Stomach (tissue), 9 donors: ENCODE data around the gene NELFCD. TPM values are rescaled to one million over a fixed set of nuclear protein-coding genes. Genes with fewer than 3 reads are reported as not detected.

Experiments
- DNase-seq, 2 donors: peaks; one replicate each; pipeline versions ENCODE4 v3.0.0 to v3.0.0-alpha.2; 2013 to 2019
- H3K27ac ChIP-seq, 5 donors: fragments of 200-600 bp in 4 of 5; sonication (generic) in 4 of 5; one replicate each; pipeline ENCODE4 v1.5.1; 2013 to 2019; ENCODE audit warnings: mild to moderate bottlenecking in 1 of 5, moderate library complexity in 1 of 5
- H3K27me3 ChIP-seq, 3 donors: fragments of 200-600 bp; sonication (generic); one replicate each; pipeline ENCODE4 v1.5.1; 2017 to 2019; ENCODE audit warnings: mixed run types in 1 of 3
- H3K36me3 ChIP-seq, 4 donors: fragments of 200-600 bp; sonication (generic); 1 replicate in 3 of 4; 2 replicates in 1 of 4; pipeline ENCODE4 v1.5.1; 2016 to 2019
- H3K4me1 ChIP-seq, 4 donors: fragments of 200-600 bp; sonication (generic); one replicate each; pipeline ENCODE4 v1.5.1; 2016 to 2019
- H3K4me3 ChIP-seq, 4 donors: fragments of 200-600 bp; sonication (generic) in 3 of 4; one replicate each; pipeline ENCODE4 v1.5.1; 2016 to 2019; ENCODE audit warnings: mild to moderate bottlenecking in 1 of 4
- H3K9me3 ChIP-seq, 4 donors: fragments of 200-600 bp; sonication (generic); one replicate each; pipeline ENCODE4 v1.5.1; 2016 to 2019
- CTCF ChIP-seq, 7 experiments: fragments of 450-650 bp in 4 of 7; fragments of 200-600 bp in 3 of 7; sonication (generic) in 3 of 7; IDR thresholded peaks; one replicate each; pipeline ENCODE4 v1.5.1; 2016 to 2019; ENCODE audit warnings: antibody characterized with exemption in 7 of 7, control low read depth in 2 of 7, mild to moderate bottlenecking in 1 of 7
- EP300 ChIP-seq: sonication (generic); formaldehyde crosslinking; IDR thresholded peaks from one replicate; pipeline ENCODE4 v1.6.1; 2017; ENCODE audit warnings: antibody characterized with exemption
- POLR2A ChIP-seq, 4 donors: fragments of 450-650 bp; IDR thresholded peaks; one replicate each; pipeline ENCODE4 v1.6.1; 2016; ENCODE audit warnings: antibody characterized with exemption in 4 of 4, control low read depth in 2 of 4, mild to moderate bottlenecking in 1 of 4, moderate library complexity in 1 of 4
- POLR2AphosphoS5 ChIP-seq, 3 donors: sonication (generic); formaldehyde crosslinking; IDR thresholded peaks; one replicate each; pipeline ENCODE4 v1.6.1; 2016; ENCODE audit warnings: antibody characterized with exemption in 3 of 3
- WGBS, 5 donors: extraction: QIAGEN DNeasy Blood & Tissue Kit in 3 of 5; methylation state at CpG; one replicate each; pipeline versions ENCODE4 v1.1.5 to v1.1.7; 2013 to 2018; 5-methylcytosine and 5-hydroxymethylcytosine counted together
- intact Hi-C: fragments of 100-400 bp; cut with DNase I; formaldehyde crosslinking; loops from one replicate; pipeline ENCODE4 v1.15.1; 2023; ENCODE audit warnings: low total_unique reads
- polyA plus RNA-seq, 3 donors: library from polyadenylated mRNA; stranded (reverse); fragments of 200-250 nt; gene quantifications; one replicate each; pipeline ENCODE4 v1.2.3, GENCODE V29; 2013
- total RNA-seq, 5 donors: library from RNA; depleted of rRNA; stranded (reverse); fragments of >200 nt; gene quantifications; one replicate each; pipeline versions ENCODE4 v1.1.0 to v1.2.3, GENCODE V29; 2014 to 2016
- donor health status: healthy with polysubstance abuse.
- donor health status: Bipolar disorder and iron deficiency.
- donor health status: healthy.

The NELFCD gene
- total and polyA plus RNA-seq, 8 donors: 20.9 to 59.5 (median 41.2) TPM

DNA sequence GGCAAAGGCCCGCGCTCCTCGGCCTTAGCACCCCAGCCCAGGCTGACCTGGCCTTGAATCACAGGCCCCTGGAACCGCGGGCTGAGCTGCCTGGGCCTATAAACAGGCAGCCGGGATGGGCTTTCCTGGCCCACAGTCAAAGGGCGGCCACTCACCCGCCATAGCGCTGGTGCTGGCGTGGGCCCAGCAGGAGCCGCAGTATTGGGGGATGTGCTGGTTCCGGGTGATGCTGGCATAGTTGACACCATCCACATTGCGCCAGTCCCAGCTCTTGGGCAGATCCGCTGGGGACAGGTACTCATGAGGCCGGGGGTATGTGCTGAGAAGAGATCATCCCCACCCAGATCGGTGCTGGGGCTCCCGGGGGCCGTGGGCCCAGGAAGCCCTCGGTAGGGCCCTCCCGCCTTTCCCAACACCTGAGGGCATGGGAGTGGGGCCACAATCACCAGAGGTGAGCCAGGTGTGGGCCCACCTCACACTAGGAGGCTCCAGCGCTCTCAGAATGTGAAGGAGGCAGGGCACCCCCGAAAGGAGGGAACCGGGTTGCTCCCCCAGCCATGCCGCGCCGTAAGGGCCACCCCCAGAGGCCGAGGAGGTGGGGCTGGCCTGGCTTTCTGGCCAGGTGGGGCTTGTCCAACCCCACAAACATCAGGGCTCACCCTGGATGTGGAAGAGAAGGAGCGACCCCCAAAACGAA is 25.3 kb downstream of the NELFCD start:
- 24 to 38% (median 35%) methylated on average over 14 to 29 of the region's 29 CpGs for WGBS, 5 donors
- Histone ChIP-seq H3K4me1 (peaks cover 28 to 70% (median 57%) of the 10 kb centered on the region in 4 donors), H3K27ac (peak overlapping the region; percentile 72 to 90 (median 84)), H3K36me3 (peaks cover 2 to 28% (median 24%) of the 10 kb centered on the region in 4 donors), H3K27me3 (no peaks in the 10 kb centered on the region), H3K4me3 (peak overlapping the region; percentile 67 to 86 (median 77)), H3K9me3 (no peaks in the 10 kb centered on the region)
- DNase-seq: no peak
- intact Hi-C loops: loop anchor here (5.0 kb wide), 1 partner anchor 36 kb away; the partner anchor contains the start of gene PRELID3B
- no peak for TF ChIP-seq POLR2A (IDR thresholded peaks at IDR 0.05)
- TF ChIP-seq EP300: no peak
- no peak for TF ChIP-seq CTCF (IDR thresholded peaks at IDR 0.05)
- no peak for TF ChIP-seq POLR2AphosphoS5 (IDR thresholded peaks at IDR 0.05)

GRCh38 chr20:59006864-59007664 is 26.0 kb downstream of the NELFCD start, which contains the start of gene CTSZ:
TSS of gene CTSZ (minus strand) at chr20:59007254. CDS start at chr20:59007128, 126 bp downstream.
- H3K4me1 ChIP-seq: peaks cover 28 to 74% (median 58%) of the 10 kb centered on the region in 4 donors
- 4 to 13% (median 7%) methylated on average over 11 to 82 of the region's 82 CpGs for WGBS, 5 donors
- TF ChIP-seq CTCF (IDR thresholded peaks at IDR 0.05): no peak
- TF ChIP-seq POLR2AphosphoS5 (IDR thresholded peaks at IDR 0.05): no peak
- no peak for TF ChIP-seq POLR2A (IDR thresholded peaks at IDR 0.05)
- no peak for TF ChIP-seq EP300
- peak within 1 kb of the TSS; percentile 72 to 90 (median 84) for H3K27ac ChIP-seq
- intact Hi-C loops: loop anchor here (5.0 kb wide), 1 partner anchor 35 kb away; the partner anchor contains the start of gene PRELID3B
- DNase-seq: peak; percentile 67 to 89
- no peaks in the 10 kb centered on the region for H3K27me3 ChIP-seq
- H3K4me3 ChIP-seq: peak within 1 kb of the TSS; percentile 67 to 86 (median 77)
- peaks cover 0 to 20% (median 17%) of the 10 kb centered on the region in 4 donors for H3K36me3 ChIP-seq
- no peaks in the 10 kb centered on the region for H3K9me3 ChIP-seq

DNA sequence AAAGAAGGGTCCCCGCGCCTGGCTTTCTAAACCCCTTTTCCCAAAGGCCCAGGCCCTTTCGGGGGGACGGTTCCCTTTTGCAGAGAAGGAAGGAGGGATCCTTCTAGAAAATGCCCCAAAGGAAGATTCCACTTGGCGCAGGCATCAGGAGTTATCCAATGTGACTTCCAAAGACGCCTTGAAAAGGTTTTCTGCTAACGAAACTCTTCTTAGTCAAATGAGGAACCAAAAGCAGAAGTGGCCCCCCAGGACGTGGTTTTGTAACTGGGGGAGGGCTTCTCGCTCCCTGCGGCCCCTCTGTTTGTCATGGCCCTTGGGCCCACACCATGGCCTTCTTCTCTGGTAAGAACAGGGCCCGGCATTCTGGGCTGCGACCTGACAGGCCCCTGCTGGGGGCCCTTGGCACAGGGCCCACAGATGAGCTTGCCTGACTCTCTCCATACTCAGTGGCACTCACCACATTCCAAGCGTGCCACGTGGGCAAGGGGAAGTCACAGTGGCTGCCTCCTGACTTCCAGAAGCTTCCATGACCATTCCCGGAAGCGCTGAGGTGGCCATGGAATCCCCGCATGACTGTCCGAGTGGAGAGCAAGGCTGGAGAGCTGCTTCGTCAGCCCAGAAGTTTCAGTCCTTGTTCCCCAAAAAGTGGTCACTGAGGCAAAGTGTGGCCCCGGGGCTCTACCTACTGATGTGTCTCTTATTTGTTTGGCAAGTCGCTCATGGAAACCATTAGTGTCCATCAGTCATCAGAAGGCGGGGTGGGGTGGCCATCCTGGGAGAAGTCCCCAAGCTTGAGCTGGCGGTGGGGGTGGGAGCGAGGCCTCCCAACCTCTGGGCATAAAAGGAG is 26.8 kb downstream of the NELFCD start:
- WGBS, 5 donors: 81 to 89% (median 86%) methylated on average over 21 to 24 of the region's 24 CpGs
- Histone ChIP-seq H3K36me3 (peaks cover 0 to 12% (median 10%) of the 10 kb centered on the region in 4 donors), H3K27me3 (no peaks in the 10 kb centered on the region), H3K4me1 (peaks cover 28 to 67% (median 57%) of the 10 kb centered on the region in 4 donors), H3K27ac (peak overlapping the region; percentile 72 to 90 (median 84)), H3K4me3 (peak overlapping the region; percentile 67 to 86 (median 77)), H3K9me3 (no peaks in the 10 kb centered on the region)
- TF ChIP-seq POLR2A (IDR thresholded peaks at IDR 0.05) (no peak), CTCF (IDR thresholded peaks at IDR 0.05) (no peak), EP300 (no peak), POLR2AphosphoS5 (IDR thresholded peaks at IDR 0.05) (no peak)
- DNase-seq: peak; percentile 36 to 49
- intact Hi-C loops: loop anchor here (5.0 kb wide), 1 partner anchor 34 kb away; the partner anchor contains the start of gene PRELID3B
